Measurements from ENCODE around the gene MIOS.

Gene MIOS

GRCh38 chr7:7542251-7542835 lies 24.3 kb upstream of the MIOS start:
- no peaks in the 10 kb centered on the region for H3K9me3 ChIP-seq (ENCODE audit: insufficient read depth, low read length)
- no peaks in the 10 kb centered on the region for H3K79me2 ChIP-seq (ENCODE audit: low read length)
- H3K36me3 ChIP-seq (replicated peaks; ENCODE audit: low read depth, low read length), result no peaks in the 10 kb centered on the region
- no peak overlapping the region for H3K27ac ChIP-seq (ENCODE audit: low read length)
- no peak overlapping the region for H2AFZ ChIP-seq (ENCODE audit: low read depth, low read length)
- no peak overlapping the region for H3K4me2 ChIP-seq (ENCODE audit: low read length)
- TF ChIP-seq EZH2phosphoT487 (IDR thresholded peaks at IDR 0.05; ENCODE audit: low read depth), result no peak
- TF ChIP-seq, protein P1, sequence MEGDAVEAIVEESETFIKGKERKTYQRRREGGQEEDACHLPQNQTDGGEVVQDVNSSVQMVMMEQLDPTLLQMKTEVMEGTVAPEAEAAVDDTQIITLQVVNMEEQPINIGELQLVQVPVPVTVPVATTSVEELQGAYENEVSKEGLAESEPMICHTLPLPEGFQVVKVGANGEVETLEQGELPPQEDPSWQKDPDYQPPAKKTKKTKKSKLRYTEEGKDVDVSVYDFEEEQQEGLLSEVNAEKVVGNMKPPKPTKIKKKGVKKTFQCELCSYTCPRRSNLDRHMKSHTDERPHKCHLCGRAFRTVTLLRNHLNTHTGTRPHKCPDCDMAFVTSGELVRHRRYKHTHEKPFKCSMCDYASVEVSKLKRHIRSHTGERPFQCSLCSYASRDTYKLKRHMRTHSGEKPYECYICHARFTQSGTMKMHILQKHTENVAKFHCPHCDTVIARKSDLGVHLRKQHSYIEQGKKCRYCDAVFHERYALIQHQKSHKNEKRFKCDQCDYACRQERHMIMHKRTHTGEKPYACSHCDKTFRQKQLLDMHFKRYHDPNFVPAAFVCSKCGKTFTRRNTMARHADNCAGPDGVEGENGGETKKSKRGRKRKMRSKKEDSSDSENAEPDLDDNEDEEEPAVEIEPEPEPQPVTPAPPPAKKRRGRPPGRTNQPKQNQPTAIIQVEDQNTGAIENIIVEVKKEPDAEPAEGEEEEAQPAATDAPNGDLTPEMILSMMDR (IDR thresholded peaks at IDR 0.05; ENCODE audit: low read depth, low read length), result no peak
- H3K4me3 ChIP-seq (ENCODE audit: low read length), result no peak overlapping the region
- no peaks in the 10 kb centered on the region for H4K20me1 ChIP-seq (ENCODE audit: insufficient read depth, low read length)
- no peaks in the 10 kb centered on the region for H3K4me1 ChIP-seq (ENCODE audit: low read length)
- no peaks in the 10 kb centered on the region for H3K27me3 ChIP-seq (ENCODE audit: low read depth, low read length)
- H3K9ac ChIP-seq (ENCODE audit: low read length), result no peak overlapping the region

DNA sequence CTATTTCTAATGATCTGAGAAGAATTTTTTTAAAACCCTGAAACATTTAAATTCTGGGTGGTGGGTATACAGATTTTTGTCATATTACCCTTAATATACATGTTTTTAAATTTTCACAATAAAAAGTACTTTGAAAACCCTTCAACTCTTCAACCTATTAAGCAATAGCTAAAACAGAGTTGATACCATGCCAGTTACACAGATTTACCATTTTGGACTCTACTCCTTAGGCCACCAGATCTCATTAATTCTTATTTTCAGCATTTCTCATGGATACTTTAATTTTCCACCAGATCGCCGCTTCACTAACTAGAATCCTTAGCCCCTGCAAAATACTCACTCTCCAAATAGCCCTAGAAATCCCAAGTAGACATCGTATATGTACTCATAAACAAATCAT lies 18.3 kb upstream of the MIOS start:
- no peak for TF ChIP-seq EZH2phosphoT487 (IDR thresholded peaks at IDR 0.05; ENCODE audit: low read depth)
- TF ChIP-seq, protein P1 (IDR thresholded peaks at IDR 0.05; ENCODE audit: low read depth, low read length), result no peak
- H3K79me2 ChIP-seq (ENCODE audit: low read length), result no peaks in the 10 kb centered on the region
- no peaks in the 10 kb centered on the region for H4K20me1 ChIP-seq (ENCODE audit: insufficient read depth, low read length)
- no peaks in the 10 kb centered on the region for H3K36me3 ChIP-seq (replicated peaks; ENCODE audit: low read depth, low read length)
- H3K27me3 ChIP-seq (ENCODE audit: low read depth, low read length), result no peaks in the 10 kb centered on the region
- no peak overlapping the region for H3K27ac ChIP-seq (ENCODE audit: low read length)
- no peak overlapping the region for H3K9ac ChIP-seq (ENCODE audit: low read length)
- no peak overlapping the region for H3K4me3 ChIP-seq (ENCODE audit: low read length)
- no peak overlapping the region for H2AFZ ChIP-seq (ENCODE audit: low read depth, low read length)
- no peak overlapping the region for H3K4me2 ChIP-seq (ENCODE audit: low read length)
- H3K9me3 ChIP-seq (ENCODE audit: insufficient read depth, low read length), result no peaks in the 10 kb centered on the region
- no peaks in the 10 kb centered on the region for H3K4me1 ChIP-seq (ENCODE audit: low read length)

DNA sequence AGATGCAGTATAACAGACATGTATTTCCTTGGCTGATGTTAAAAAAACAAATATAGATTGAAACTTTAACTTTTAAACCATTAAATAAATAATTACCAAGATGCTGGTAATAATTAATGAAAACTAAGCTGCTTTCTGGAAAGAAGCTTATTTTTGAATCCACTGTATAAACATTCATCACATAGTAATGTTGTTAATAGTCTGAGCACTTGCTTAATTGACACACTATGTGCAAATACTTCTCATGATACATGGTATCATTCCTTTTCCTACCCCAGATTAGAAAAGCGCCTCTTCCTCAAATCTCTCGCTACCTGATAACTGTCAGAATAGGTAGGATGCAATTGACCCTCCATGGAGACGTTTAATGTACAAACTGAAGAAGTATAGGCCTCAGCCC lies 16.0 kb upstream of the MIOS start:
- Histone ChIP-seq H3K36me3 (replicated peaks; ENCODE audit: low read depth, low read length) (no peaks in the 10 kb centered on the region), H4K20me1 (ENCODE audit: insufficient read depth, low read length) (no peaks in the 10 kb centered on the region), H3K27me3 (ENCODE audit: low read depth, low read length) (no peaks in the 10 kb centered on the region), H3K4me2 (ENCODE audit: low read length) (no peak overlapping the region), H3K9me3 (ENCODE audit: insufficient read depth, low read length) (no peaks in the 10 kb centered on the region), H3K9ac (ENCODE audit: low read length) (no peak overlapping the region), H3K4me1 (ENCODE audit: low read length) (no peaks in the 10 kb centered on the region), H3K27ac (ENCODE audit: low read length) (no peak overlapping the region), H3K79me2 (ENCODE audit: low read length) (no peaks in the 10 kb centered on the region), H2AFZ (ENCODE audit: low read depth, low read length) (no peak overlapping the region), H3K4me3 (ENCODE audit: low read length) (no peak overlapping the region)
- TF ChIP-seq, protein P1 (IDR thresholded peaks at IDR 0.05; ENCODE audit: low read depth, low read length), result no peak
- TF ChIP-seq EZH2phosphoT487 (IDR thresholded peaks at IDR 0.05; ENCODE audit: low read depth), result no peak

GRCh38 chr7:7552199-7552598 lies 14.5 kb upstream of the MIOS start:
- H3K27me3 ChIP-seq (ENCODE audit: low read depth, low read length), result no peaks in the 10 kb centered on the region
- no peak overlapping the region for H3K9ac ChIP-seq (ENCODE audit: low read length)
- no peaks in the 10 kb centered on the region for H4K20me1 ChIP-seq (ENCODE audit: insufficient read depth, low read length)
- H3K9me3 ChIP-seq (ENCODE audit: insufficient read depth, low read length), result no peaks in the 10 kb centered on the region
- H3K4me1 ChIP-seq (ENCODE audit: low read length), result no peaks in the 10 kb centered on the region
- H3K79me2 ChIP-seq (ENCODE audit: low read length), result no peaks in the 10 kb centered on the region
- no peak overlapping the region for H3K27ac ChIP-seq (ENCODE audit: low read length)
- no peak overlapping the region for H3K4me3 ChIP-seq (ENCODE audit: low read length)
- TF ChIP-seq, protein P1 (IDR thresholded peaks at IDR 0.05; ENCODE audit: low read depth, low read length), result no peak
- TF ChIP-seq EZH2phosphoT487 (IDR thresholded peaks at IDR 0.05; ENCODE audit: low read depth), result no peak
- H3K4me2 ChIP-seq (ENCODE audit: low read length), result no peak overlapping the region
- no peaks in the 10 kb centered on the region for H3K36me3 ChIP-seq (replicated peaks; ENCODE audit: low read depth, low read length)
- no peak overlapping the region for H2AFZ ChIP-seq (ENCODE audit: low read depth, low read length)

Data from OCI-LY3 (cell line).